Fibroblast of skin of back (primary cell): ENCODE results near the gene C9orf72. TPM values are rescaled to one million over a fixed set of nuclear protein-coding genes. Genes with fewer than 3 reads are reported as not detected.
"Not testable (repeated sequence)": the region's sequence is repeated elsewhere in the genome, so short reads cannot be mapped to it uniquely, and the experiment has no call there.

ENCODE experiments used
- DNase-seq: peaks from one replicate; pipeline ENCODE4 v3.0.0-alpha.2; 2013
- polyA plus RNA-seq, 2 experiments: library from polyadenylated mRNA; unstranded; fragments of 120-200 nt; gene quantifications; one replicate each; pipeline ENCODE4 v1.2.1, GENCODE V29; 2013; ENCODE audit not compliant: insufficient read length in 2 of 2

C9orf72 gene
- polyA plus RNA-seq (2013, experiment 1 of 2; ENCODE audit: insufficient read length): 4.5 TPM
- 3.8 TPM for polyA plus RNA-seq (2013, experiment 2 of 2; ENCODE audit: insufficient read length)

GRCh38 chr9:27572918-27573633 is at the start of gene C9orf72:
TSS of gene C9orf72 (minus strand) at chr9:27573481. CDS start at chr9:27567120, 6,361 bp downstream.
- peak; percentile 74 for DNase-seq

GRCh38 chr9:27622693-27623340 is 49.5 kb upstream of the C9orf72 start:
- DNase-seq: no peak

GRCh38 chr9:27619743-27620142 is 46.5 kb upstream of the C9orf72 start:
- no peak for DNase-seq

- DNase-seq: no peak
These were observed 44.8 kb upstream of the C9orf72 start for GRCh38 chr9:27618066-27618465.

GRCh38 chr9:27614551-27614950 is 41.3 kb upstream of the C9orf72 start:
- DNase-seq: no peak

- DNase-seq: not testable (repeated sequence)
These were observed 38.8 kb upstream of the C9orf72 start for GRCh38 chr9:27612036-27612435.

- no peak for DNase-seq
These were observed 37.3 kb upstream of the C9orf72 start for GRCh38 chr9:27610622-27611021.

- no peak for DNase-seq
These were observed 29.7 kb upstream of the C9orf72 start for GRCh38 chr9:27602954-27603353.

- no peak for DNase-seq
These were observed 29.0 kb upstream of the C9orf72 start for GRCh38 chr9:27602142-27602861.

- no peak for DNase-seq
These were observed 28.1 kb upstream of the C9orf72 start for GRCh38 chr9:27601396-27601795.

GRCh38 chr9:27600256-27600655 is 27.0 kb upstream of the C9orf72 start:
- DNase-seq: no peak

- DNase-seq: no peak
These were observed 26.6 kb upstream of the C9orf72 start for GRCh38 chr9:27599870-27600238.

- no peak for DNase-seq
These were observed 26.0 kb upstream of the C9orf72 start for GRCh38 chr9:27599102-27599869.

GRCh38 chr9:27595733-27596132 is 22.5 kb upstream of the C9orf72 start:
- no peak for DNase-seq

- no peak for DNase-seq
These were observed 18.4 kb upstream of the C9orf72 start for GRCh38 chr9:27591672-27592071.

- DNase-seq: no peak
These were observed 17.8 kb upstream of the C9orf72 start for GRCh38 chr9:27591093-27591492.

GRCh38 chr9:27590651-27591050 is 17.4 kb upstream of the C9orf72 start:
- peak; percentile 18 for DNase-seq

- DNase-seq: no peak
These were observed 16.2 kb upstream of the C9orf72 start for GRCh38 chr9:27589462-27589861.

- DNase-seq: no peak
These were observed 13.0 kb upstream of the C9orf72 start for GRCh38 chr9:27586304-27586703.

- DNase-seq: no peak
These were observed 11.7 kb upstream of the C9orf72 start for GRCh38 chr9:27584931-27585330.

- DNase-seq: no peak
These were observed 9.5 kb upstream of the C9orf72 start for GRCh38 chr9:27582794-27583193.

GRCh38 chr9:27581826-27582225 is 8.5 kb upstream of the C9orf72 start:
- DNase-seq: no peak
